Ishikawa (cell line): ENCODE data around the gene IP6K1.

Experiments used
- CEBPB ChIP-seq: IDR thresholded peaks from 2 replicates; pipeline ENCODE4 v1.6.1; 2012
- CREB1 ChIP-seq: IDR thresholded peaks from 2 replicates; pipeline ENCODE4 v1.6.1; 2012; ENCODE audit warnings: low read depth
- EP300 ChIP-seq: IDR thresholded peaks from 2 replicates; pipeline ENCODE4 v1.6.1; 2012; ENCODE audit warnings: borderline replicate concordance
- FOXM1 ChIP-seq: IDR thresholded peaks from 2 replicates; pipeline ENCODE4 v1.6.1; 2012; ENCODE audit warnings: low read depth, borderline replicate concordance
- RAD21 ChIP-seq: IDR thresholded peaks from 2 replicates; pipeline ENCODE4 v1.6.1; 2012; ENCODE audit warnings: low read depth
- TAF1 ChIP-seq: IDR thresholded peaks from 2 replicates; pipeline ENCODE4 v1.6.1; 2012; ENCODE audit warnings: low read depth, mild to moderate bottlenecking
- YY1 ChIP-seq: IDR thresholded peaks from 2 replicates; pipeline ENCODE4 v1.6.1; 2012; ENCODE audit warnings: low read depth
- ZBTB7A ChIP-seq: IDR thresholded peaks from 2 replicates; pipeline ENCODE4 v1.6.1; 2012; ENCODE audit warnings: low read depth
- TF ChIP-seq, protein P1 (sequence below): IDR thresholded peaks from 2 replicates; pipeline ENCODE4 v1.6.1; 2012
- TF ChIP-seq, protein P2 (sequence below): IDR thresholded peaks from 2 replicates; pipeline ENCODE4 v1.6.1; 2012

DNA sequence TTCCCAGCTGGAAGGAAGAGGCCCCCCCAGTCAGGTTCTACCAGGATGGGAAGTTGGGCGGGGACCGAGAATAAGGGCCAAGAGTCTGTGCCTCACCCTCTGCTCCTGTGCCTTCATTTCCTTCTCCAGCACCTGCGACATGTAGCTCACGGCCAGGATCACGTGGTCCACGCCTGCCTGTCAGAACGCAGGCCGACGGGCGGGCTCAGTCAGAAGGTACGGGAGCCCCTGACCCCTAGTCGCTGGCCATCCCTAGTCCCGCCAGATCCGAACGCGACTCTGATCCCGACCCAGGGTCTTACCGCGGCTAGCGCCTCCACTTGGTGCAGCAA lies 63.1 kb downstream of the IP6K1 start:
- no peak for TF ChIP-seq EP300
- no peak for TF ChIP-seq YY1
- TF ChIP-seq, protein P1, sequence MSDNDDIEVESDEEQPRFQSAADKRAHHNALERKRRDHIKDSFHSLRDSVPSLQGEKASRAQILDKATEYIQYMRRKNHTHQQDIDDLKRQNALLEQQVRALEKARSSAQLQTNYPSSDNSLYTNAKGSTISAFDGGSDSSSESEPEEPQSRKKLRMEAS: peak; percentile 64; the same call in 1 of the 2 replicates
- TF ChIP-seq FOXM1: no peak
- TF ChIP-seq, protein P2, sequence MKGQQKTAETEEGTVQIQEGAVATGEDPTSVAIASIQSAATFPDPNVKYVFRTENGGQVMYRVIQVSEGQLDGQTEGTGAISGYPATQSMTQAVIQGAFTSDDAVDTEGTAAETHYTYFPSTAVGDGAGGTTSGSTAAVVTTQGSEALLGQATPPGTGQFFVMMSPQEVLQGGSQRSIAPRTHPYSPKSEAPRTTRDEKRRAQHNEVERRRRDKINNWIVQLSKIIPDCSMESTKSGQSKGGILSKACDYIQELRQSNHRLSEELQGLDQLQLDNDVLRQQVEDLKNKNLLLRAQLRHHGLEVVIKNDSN: peak; percentile 92
- TF ChIP-seq TAF1: no peak
- TF ChIP-seq ZBTB7A: no peak
- TF ChIP-seq RAD21: no peak
- no peak for TF ChIP-seq CEBPB
- no peak for TF ChIP-seq CREB1
